Activated naive CD4-positive, alpha-beta T cell treated with anti-CD3 and anti-CD28 coated beads, Interleukin-2, amount 10 ng/mL, durations not matched to agents 7 days and 5 days (primary cell): ENCODE measurements around the gene RALGPS1.

Source experiments
- CTCF ChIA-PET: fragments of 350-600 bp; sonication (Branson Sonifier 250); formaldehyde crosslinking; loops from one replicate; lab custom pipeline; 2021; ENCODE audit warnings: antibody characterized with exemption; lab: Charles Lee
- DNase-seq: peaks from one replicate; pipeline ENCODE4 v3.0.0-alpha.2; 2020
- H3K27ac Mint-ChIP-seq: one replicate; pipeline ENCODE4 v1.8.0; 2021; ENCODE audit warnings: mild to moderate bottlenecking, moderate library complexity, mixed read lengths
- H3K27me3 Mint-ChIP-seq: one replicate; pipeline ENCODE4 v1.8.0; 2021; ENCODE audit warnings: mild to moderate bottlenecking, mixed read lengths
- H3K36me3 Mint-ChIP-seq: one replicate; pipeline ENCODE4 v1.8.0; 2021; ENCODE audit warnings: mixed read lengths
- H3K4me1 Mint-ChIP-seq: one replicate; pipeline ENCODE4 v1.8.0; 2021; ENCODE audit warnings: mixed read lengths
- H3K4me3 Mint-ChIP-seq: one replicate; pipeline ENCODE4 v1.8.0; 2021; ENCODE audit warnings: mild to moderate bottlenecking, moderate library complexity, mixed read lengths
- H3K9me3 Mint-ChIP-seq: one replicate; pipeline ENCODE4 v1.8.0; 2021; ENCODE audit warnings: mixed read lengths

RALGPS1 gene

DNA sequence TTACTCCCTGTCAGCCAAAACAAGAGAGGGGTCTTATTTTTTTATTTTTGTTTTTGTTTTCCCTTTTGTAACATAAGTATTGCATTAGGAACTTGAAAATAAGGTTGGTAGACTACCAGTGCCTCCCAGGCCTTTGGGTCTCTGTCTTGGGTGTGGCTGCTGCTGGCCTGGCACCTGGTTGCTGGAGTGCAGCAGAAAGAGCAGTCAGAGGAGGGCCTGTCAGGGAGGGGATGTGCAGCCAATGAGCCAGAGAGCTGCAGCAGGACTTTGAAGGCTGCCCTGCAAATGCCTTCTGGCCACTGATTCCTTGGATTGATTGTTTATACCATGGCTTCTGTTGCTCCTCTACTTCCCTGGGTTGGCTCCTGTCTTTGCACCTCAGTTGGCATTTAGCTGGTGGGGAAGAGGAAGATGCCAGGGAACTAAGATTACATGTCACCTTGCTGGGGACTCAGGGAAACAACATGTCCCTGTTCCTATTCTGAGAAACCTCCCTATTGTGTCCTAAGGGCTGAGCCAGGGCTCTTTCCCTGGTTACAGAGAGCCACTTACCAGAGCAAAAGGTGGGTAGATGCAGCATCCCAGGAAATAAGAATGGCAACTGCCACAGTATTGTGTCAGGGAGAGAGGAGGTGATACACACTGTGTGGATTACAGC is 141.3 kb downstream of the RALGPS1 start:
- no peak for DNase-seq
- H3K27me3 Mint-ChIP-seq: no peaks in the 10 kb centered on the region
- H3K9me3 Mint-ChIP-seq: no peaks in the 10 kb centered on the region
- H3K36me3 Mint-ChIP-seq: no peaks in the 10 kb centered on the region
- H3K4me3 Mint-ChIP-seq: no peak overlapping the region
- peaks cover 13% of the 10 kb centered on the region for H3K4me1 Mint-ChIP-seq
- CTCF ChIA-PET: interaction anchor here (1.6 kb wide), 1 partner anchor 70 kb away, joined by 4 read pairs; no protein-coding TSS in a partner anchor
- H3K27ac Mint-ChIP-seq: no peak overlapping the region

DNA sequence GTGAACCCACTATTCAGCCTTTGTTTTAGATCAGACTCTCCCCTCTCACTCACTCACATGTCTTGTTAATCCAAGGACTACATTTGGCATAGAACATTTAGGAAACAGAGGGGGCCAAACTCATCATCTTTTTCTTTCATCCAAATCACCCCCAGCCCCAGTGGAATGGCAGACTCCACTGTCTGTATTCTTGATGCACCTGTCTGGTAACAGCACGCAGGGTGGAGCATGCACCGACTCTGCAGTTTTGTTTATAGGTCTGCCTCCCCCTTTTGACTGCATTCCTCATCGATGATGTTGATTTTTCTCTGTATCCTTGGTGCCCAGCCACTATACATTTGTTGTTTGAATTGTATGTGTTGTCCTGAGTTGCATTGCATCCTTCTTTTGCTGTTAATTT is 141.9 kb downstream of the RALGPS1 start:
- no peak for DNase-seq
- Mint-ChIP-seq H3K36me3 (no peaks in the 10 kb centered on the region), H3K9me3 (no peaks in the 10 kb centered on the region), H3K27ac (no peak overlapping the region), H3K27me3 (peaks cover 2% of the 10 kb centered on the region), H3K4me1 (peaks cover 8% of the 10 kb centered on the region), H3K4me3 (no peak overlapping the region)
- CTCF ChIA-PET: interaction anchor here (1.6 kb wide), 1 partner anchor 70 kb away, joined by 4 read pairs; no protein-coding TSS in a partner anchor

DNA sequence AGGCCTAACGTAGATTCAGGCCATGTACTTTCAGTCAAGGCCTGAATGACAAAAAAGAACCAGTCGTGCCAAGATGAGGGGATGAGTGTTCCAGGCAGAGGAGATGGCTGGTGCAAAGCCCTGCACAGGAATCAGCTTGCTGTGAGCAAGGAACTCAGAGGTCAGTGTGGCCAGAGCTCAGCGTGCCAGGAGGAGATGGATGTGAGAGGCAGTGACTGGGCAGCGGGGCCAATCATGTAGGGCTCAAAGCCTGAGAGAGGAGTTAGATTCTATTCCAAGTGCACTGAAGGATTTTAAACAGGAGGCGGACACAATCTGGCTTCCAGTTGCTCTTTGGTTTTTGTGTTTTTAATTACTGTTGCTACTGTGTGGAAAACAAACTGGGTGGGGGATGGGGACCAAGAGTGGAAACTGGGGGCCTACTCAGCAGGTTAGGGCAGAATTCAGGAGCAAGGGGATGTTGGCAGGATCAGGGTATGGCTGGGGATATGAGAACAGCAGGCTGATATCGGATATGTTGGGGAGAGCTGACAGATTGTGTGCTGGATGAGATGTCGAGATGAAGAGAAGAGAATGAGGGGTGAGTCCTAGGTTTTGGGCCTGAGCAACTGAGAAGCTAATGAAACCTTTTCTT is 143.5 kb downstream of the RALGPS1 start:
- DNase-seq: no peak

DNA sequence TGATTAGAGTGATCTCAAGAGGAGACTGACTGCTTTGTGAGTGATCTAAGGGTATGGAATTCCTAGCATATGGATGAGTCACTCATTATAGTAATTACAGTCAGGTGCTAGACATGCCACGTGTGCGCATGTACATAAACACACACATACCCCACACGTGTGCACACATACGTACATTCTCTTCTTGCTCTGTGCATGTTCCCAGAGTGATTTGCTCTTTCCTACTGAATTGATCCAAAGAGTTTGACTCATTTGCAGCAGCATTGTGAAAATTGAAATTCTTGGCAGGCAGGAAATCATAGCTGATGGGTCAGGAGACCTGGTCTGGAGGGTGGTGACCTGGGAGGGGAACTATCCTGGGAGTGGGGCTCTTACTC is 144.1 kb downstream of the RALGPS1 start:
- peaks cover 8% of the 10 kb centered on the region for H3K4me1 Mint-ChIP-seq
- DNase-seq: no peak
- H3K36me3 Mint-ChIP-seq: no peaks in the 10 kb centered on the region
- H3K9me3 Mint-ChIP-seq: no peaks in the 10 kb centered on the region
- no peak overlapping the region for H3K27ac Mint-ChIP-seq
- CTCF ChIA-PET: interaction anchor here (0.9 to 1.3 kb wide), 2 partner anchors 10 kb away, joined by 3 to 8 read pairs; no protein-coding TSS in a partner anchor
- no peak overlapping the region for H3K4me3 Mint-ChIP-seq
- H3K27me3 Mint-ChIP-seq: peaks cover 4% of the 10 kb centered on the region

More for the DNA sequence above, 143.5 kb downstream of the RALGPS1 start:
- Mint-ChIP-seq H3K9me3 (no peaks in the 10 kb centered on the region), H3K4me3 (no peak overlapping the region), H3K27me3 (peaks cover 4% of the 10 kb centered on the region), H3K4me1 (peaks cover 8% of the 10 kb centered on the region), H3K36me3 (no peaks in the 10 kb centered on the region), H3K27ac (no peak overlapping the region)
- CTCF ChIA-PET: interaction anchor here (0.5 to 1.3 kb wide), 2 partner anchors 9 to 148 kb away, joined by 3 to 8 read pairs; no protein-coding TSS in a partner anchor

DNA sequence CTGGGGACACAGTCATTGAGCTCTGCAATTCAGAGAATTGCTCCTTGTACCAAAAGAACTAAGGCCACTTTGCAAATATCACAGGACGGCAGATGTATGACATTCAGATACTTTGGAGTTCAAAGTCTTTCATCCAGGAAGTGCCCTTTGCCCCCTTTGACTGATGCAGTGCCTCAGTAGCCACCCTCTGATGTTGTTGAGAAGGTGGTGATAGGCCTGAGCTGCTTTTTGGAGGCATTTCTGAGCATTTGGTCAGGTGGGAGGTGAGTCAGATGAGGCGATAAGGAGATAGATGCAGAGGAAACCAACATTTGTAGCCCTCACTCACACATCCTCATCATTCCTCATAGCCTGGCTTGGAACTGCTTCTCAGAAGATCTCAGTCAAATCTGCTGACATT is 144.4 kb downstream of the RALGPS1 start:
- peaks cover 8% of the 10 kb centered on the region for H3K4me1 Mint-ChIP-seq
- peaks cover 4% of the 10 kb centered on the region for H3K27me3 Mint-ChIP-seq
- no peak for DNase-seq
- no peaks in the 10 kb centered on the region for H3K36me3 Mint-ChIP-seq
- no peak overlapping the region for H3K4me3 Mint-ChIP-seq
- no peak overlapping the region for H3K27ac Mint-ChIP-seq
- H3K9me3 Mint-ChIP-seq: no peaks in the 10 kb centered on the region
- CTCF ChIA-PET: interaction anchor here (0.9 kb wide), 1 partner anchor 10 kb away, joined by 3 read pairs; no protein-coding TSS in a partner anchor

DNA sequence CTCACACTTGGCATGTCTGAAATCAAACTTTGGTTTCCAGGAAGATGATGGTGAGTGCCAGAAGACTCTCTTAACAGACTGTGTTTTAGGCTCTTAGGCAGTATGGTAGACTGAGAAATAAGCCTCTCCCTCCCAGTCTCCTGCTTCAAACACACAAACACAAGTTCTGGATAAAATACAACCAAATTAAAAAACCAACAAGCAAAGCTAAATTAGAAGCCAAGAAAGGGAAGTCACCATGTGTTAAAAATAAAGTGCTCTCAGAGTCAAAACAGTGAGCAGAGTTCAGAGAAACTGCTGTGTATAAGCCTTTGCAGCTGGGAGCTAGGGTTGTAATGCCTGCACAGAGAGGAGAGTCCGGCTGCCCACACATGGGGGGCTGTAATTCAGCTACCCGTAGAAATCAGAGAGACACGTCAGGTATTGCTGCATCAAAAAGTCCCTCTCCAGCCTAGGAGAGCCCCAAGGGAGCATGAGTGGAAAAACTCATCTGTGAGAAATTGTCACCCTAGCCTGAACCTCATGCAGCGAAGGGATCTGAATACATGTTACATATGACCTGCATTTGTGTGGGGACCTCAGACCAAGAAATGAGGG is 145.3 kb downstream of the RALGPS1 start:
- H3K4me1 Mint-ChIP-seq: peaks cover 8% of the 10 kb centered on the region
- H3K9me3 Mint-ChIP-seq: no peaks in the 10 kb centered on the region
- DNase-seq: no peak
- peaks cover 4% of the 10 kb centered on the region for H3K27me3 Mint-ChIP-seq
- no peak overlapping the region for H3K4me3 Mint-ChIP-seq
- H3K27ac Mint-ChIP-seq: no peak overlapping the region
- CTCF ChIA-PET: interaction anchor here (0.9 kb wide), 1 partner anchor 135 kb away, joined by 3 read pairs; no protein-coding TSS in a partner anchor
- H3K36me3 Mint-ChIP-seq: no peaks in the 10 kb centered on the region

DNA sequence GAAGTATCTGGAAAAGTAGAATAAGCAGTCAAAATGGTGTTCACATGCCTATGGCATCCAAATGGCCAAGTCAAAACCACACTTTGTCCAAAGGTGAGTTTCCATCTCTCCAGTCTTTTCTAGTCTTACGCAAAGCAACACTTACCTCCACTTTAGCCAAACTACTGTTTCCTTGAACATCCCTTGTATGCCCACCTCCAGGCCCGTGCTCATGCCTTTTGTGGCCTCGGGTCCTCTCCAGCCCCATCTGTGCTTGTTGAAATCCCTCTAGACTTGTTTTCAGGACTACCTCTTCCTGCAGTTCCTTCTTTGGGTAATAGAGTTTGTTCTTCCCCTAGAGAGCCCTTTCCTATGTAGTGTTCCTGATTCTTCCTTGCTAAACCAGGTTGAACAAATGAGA is 146.8 kb downstream of the RALGPS1 start:
- no peak overlapping the region for H3K27ac Mint-ChIP-seq
- H3K4me3 Mint-ChIP-seq: no peak overlapping the region
- no peak for DNase-seq
- no peaks in the 10 kb centered on the region for H3K36me3 Mint-ChIP-seq
- CTCF ChIA-PET: no interaction called here
- peaks cover 8% of the 10 kb centered on the region for H3K4me1 Mint-ChIP-seq
- H3K27me3 Mint-ChIP-seq: peaks cover 4% of the 10 kb centered on the region
- no peaks in the 10 kb centered on the region for H3K9me3 Mint-ChIP-seq

DNA sequence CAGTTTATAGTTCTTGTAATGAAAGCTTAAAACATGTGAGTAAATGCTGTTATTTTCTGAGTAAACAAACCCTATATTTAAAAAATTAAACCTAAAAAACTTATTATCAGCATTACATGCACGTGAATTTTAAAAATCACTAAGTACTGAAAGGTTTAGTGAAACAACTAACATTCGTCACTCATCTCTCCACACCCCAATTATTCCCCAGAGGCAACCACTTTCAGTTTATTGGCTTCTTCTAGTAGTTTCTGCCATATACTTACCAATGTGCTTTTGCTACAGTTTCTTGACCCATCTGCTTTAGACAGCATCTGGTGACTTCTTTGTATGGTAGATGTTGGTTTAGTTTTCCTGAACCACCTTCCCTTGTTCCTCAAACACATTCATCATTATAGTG is 149.8 kb downstream of the RALGPS1 start:
- CTCF ChIA-PET: no interaction called here
- no peak overlapping the region for H3K27ac Mint-ChIP-seq
- no peak for DNase-seq
- H3K27me3 Mint-ChIP-seq: peaks cover 9% of the 10 kb centered on the region
- H3K4me1 Mint-ChIP-seq: peaks cover 2% of the 10 kb centered on the region
- H3K4me3 Mint-ChIP-seq: no peak overlapping the region
- H3K9me3 Mint-ChIP-seq: no peaks in the 10 kb centered on the region
- H3K36me3 Mint-ChIP-seq: no peaks in the 10 kb centered on the region

DNA sequence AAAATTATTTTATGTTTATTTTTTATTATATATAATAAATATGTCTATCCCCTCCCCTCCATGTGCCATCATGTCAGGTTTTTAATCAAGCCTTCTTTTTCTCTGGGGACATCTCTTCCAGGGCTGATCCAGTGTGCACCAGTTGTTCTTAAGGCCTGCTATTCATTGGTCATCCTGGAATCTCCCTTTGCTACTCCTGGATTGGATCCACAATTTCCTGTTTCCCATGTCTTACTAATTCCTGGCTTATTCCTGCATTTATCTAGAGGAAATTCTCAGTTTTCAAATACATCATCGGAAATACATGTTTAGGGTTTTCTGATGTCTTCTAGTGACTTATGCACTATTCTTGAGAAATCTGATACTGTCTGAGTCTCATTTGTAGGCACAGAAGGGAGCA is 151.0 kb downstream of the RALGPS1 start:
- no peak overlapping the region for H3K27ac Mint-ChIP-seq
- no peaks in the 10 kb centered on the region for H3K9me3 Mint-ChIP-seq
- peaks cover 9% of the 10 kb centered on the region for H3K27me3 Mint-ChIP-seq
- no peak for DNase-seq
- CTCF ChIA-PET: no interaction called here
- H3K36me3 Mint-ChIP-seq: no peaks in the 10 kb centered on the region
- no peak overlapping the region for H3K4me3 Mint-ChIP-seq
- no peaks in the 10 kb centered on the region for H3K4me1 Mint-ChIP-seq

DNA sequence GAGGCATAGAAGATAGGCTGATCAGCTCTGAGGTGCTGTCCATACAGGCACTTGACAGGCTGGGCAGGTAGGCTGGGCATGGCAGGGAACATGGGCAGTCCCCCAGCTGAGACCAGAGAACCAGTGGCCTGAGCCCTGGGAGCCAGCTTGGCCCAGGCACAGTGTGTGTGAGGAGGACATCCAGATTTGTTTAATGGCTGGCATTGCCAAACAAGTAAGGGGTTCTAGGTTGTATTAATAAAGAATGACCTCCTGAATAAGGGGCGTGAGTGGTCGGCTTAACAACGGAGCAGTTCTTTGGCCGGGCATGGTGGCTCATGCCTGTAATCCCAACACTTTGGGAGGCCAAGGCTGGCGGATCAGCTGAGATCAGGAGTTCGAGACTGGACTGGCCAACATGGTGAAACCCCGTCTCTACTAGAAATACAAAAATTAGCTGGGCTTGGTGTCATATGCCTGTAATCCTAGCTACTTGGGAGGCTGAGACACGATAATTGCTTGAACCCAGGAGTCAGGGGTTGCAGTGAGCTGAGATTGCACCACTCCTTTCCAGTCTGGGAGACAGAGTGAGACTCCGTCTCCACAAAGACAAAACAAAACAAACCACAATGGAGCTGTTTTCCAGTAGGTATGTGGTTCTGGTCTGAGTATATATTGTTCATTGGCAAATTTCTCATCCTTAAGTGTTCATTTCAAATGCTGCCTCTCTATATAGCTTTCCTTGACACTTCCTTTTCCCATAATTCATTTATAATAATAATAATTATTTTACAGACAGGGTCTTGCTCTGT is 151.7 kb downstream of the RALGPS1 start:
- H3K9me3 Mint-ChIP-seq: peaks cover 2% of the 10 kb centered on the region
- H3K36me3 Mint-ChIP-seq: no peaks in the 10 kb centered on the region
- no peak for DNase-seq
- H3K4me3 Mint-ChIP-seq: no peak overlapping the region
- CTCF ChIA-PET: no interaction called here
- peaks cover 8% of the 10 kb centered on the region for H3K27me3 Mint-ChIP-seq
- no peak overlapping the region for H3K27ac Mint-ChIP-seq
- H3K4me1 Mint-ChIP-seq: no peaks in the 10 kb centered on the region

DNA sequence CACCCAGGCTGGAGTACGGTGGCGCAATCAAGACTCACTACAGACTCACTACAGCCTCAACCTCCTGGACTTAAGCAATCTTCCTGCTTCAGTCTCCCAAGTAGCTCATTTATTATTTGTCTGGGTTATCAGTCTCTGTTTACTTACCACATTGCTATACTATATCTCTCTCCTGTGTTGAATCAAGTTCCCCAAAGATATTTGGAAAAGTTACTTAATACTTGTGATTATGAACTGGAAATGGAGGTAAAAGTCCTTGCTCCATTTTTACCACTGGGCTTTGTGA is 152.2 kb downstream of the RALGPS1 start:
- CTCF ChIA-PET: no interaction called here
- Mint-ChIP-seq H3K27ac (no peak overlapping the region), H3K9me3 (peaks cover 3% of the 10 kb centered on the region), H3K4me1 (no peaks in the 10 kb centered on the region), H3K36me3 (no peaks in the 10 kb centered on the region), H3K27me3 (peaks cover 6% of the 10 kb centered on the region), H3K4me3 (no peak overlapping the region)
- DNase-seq: no peak

DNA sequence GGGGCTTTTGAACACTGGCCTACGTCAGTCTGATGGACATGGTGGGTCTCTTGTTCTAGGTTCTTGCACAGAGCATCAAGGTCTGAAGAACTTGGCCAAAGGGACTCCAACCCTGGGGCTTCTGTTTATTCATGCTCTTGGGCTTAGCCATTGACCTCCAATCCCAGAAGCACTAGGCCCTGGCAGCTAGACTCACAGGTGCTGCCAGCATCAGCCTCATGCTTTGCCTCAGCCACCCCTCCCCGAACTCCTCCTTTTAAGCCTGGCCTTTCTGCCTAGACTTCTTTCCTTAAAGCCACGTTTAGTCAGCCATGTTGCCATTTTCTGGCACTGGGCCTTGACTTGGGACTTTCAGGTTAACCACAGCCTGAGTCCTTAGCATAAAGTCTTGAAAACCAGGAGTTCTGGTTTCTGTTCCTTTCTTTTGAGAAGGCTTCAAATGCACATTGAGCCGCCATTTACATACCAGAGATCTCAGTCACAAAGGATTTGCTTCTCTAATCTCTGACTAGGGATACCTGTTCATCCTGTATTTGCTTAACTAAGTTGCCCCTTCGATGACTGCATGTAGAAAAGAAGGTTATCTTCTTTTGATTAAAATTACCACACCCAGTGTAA is 153.1 kb downstream of the RALGPS1 start:
- Mint-ChIP-seq H3K36me3 (no peaks in the 10 kb centered on the region), H3K4me1 (no peaks in the 10 kb centered on the region), H3K27me3 (peaks cover 11% of the 10 kb centered on the region), H3K4me3 (no peak overlapping the region), H3K27ac (no peak overlapping the region), H3K9me3 (peaks cover 10% of the 10 kb centered on the region)
- CTCF ChIA-PET: no interaction called here
- no peak for DNase-seq

DNA sequence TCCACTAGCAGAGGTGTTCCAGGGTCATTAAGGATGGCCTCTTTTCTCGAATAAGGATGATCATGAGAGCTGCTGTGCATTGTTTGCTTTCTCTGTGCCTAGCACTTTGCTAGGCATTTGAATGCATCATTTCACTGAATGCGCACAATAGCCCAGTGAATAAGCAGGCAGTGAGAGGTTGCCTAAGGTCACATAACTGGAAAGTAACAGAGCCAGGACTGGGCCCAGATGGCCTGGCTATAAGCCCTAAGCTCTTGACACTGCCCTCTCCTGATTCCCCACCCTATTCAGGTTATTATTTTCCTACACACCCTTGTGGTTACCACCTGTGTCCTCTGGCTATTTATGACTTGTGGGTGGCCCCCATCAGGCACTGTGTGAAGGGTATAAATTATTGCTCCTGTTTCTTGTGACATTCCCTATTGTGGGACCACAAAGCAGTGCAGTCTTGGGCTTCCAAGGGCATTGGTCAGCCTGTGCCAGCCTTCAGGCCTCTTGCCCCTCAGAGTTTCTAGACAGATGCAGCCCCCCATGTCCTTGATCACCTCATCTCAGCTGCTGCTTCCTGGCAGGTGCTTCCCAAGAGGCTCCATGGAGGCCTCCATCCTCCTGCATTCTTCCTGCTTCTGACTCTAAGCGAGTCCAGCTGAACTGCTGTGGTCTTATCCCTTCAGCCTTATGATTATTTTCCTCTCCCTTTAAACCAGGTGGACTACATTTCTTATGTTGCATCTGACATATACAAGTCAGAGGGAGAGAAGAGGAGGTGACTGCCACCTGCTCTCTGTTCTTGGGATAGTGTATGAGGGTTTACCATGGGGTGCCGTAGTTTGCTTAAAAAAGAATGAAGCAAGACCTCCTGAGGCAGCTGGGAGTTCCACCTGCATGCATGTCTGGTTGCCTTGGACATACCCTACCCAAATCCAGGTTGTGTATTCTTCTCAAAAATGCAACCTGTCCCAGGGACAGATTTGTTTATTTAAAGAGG is 160.3 kb downstream of the RALGPS1 start:
- peaks cover 3% of the 10 kb centered on the region for H3K4me1 Mint-ChIP-seq
- no peak overlapping the region for H3K4me3 Mint-ChIP-seq
- no peaks in the 10 kb centered on the region for H3K36me3 Mint-ChIP-seq
- peaks cover 10% of the 10 kb centered on the region for H3K9me3 Mint-ChIP-seq
- H3K27me3 Mint-ChIP-seq: peaks cover 39% of the 10 kb centered on the region
- no peak overlapping the region for H3K27ac Mint-ChIP-seq
- CTCF ChIA-PET: no interaction called here
- DNase-seq: no peak
